HFF-Myc (cell line): ENCODE data around the gene CYP46A1.

Source experiments
- DNase-seq: peaks from one replicate; pipeline ENCODE4 v3.0.0-alpha.2; 2011; ENCODE audit warnings: low read depth; ENCODE audit errors: extremely low read depth
- H3K4me3 ChIP-seq: replicated peaks from 2 replicates; pipeline ENCODE4 v1.5.1; 2011; ENCODE audit warnings: low read depth, mild to moderate bottlenecking, control low read depth, low read length
- CTCF ChIP-seq: IDR thresholded peaks from 2 replicates; pipeline ENCODE4 v1.5.1; 2012; ENCODE audit warnings: mild to moderate bottlenecking, low read depth, low read length, control low read depth; ENCODE audit errors: missing control alignments

Gene CYP46A1

DNA sequence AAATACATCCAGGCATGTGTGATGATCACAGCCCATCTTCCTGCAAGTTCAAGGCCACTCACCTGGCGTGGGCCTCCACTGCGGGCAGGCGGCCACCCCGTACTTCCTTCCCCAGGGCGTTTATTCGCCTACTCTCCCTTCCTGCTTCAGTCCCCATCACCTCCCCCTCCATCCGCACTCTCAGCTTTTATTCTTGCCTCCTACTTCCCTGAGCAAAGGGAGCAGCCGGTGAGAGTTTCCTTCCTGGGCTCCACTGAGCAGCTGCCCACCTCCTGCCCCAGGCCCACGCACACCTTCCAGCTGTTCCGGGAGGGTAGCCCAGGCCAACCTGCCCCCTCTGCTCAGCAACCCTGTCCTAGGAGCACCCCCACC lies 4.1 kb downstream of the CYP46A1 start:
- DNase-seq = no peak

GRCh38 chr14:99688629-99689028 lies 4.5 kb downstream of the CYP46A1 start:
- H3K4me3 ChIP-seq = no peak overlapping the region
- no peak for TF ChIP-seq CTCF
- DNase-seq = no peak

More for the DNA sequence above, 4.1 kb downstream of the CYP46A1 start:
- no peak for TF ChIP-seq CTCF
- H3K4me3 ChIP-seq = no peak overlapping the region

GRCh38 chr14:99689266-99690236 lies 5.5 kb downstream of the CYP46A1 start:
- no peak for DNase-seq
- H3K4me3 ChIP-seq = no peak overlapping the region
- no peak for TF ChIP-seq CTCF

DNA sequence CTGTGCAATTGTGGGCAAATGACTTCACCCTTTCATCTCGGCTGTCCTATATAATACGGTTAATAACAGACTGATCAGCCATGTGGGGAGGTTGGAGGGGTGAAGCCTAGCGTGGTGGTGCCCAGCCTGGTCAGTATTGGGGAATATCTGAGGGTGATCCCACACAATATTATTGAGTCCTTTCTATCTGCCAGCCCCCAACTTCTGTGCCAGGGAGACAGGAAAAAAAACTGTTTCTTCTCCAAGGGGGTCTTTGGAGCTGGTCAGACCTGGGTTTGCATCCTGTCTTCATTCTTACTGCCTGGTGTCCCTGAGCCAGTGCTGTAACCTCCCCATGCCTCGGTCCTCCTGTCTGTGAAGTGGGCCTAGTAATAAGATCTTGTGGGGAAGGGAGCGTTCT lies 6.5 kb downstream of the CYP46A1 start:
- TF ChIP-seq CTCF = no peak
- DNase-seq = no peak
- H3K4me3 ChIP-seq = no peak overlapping the region

- no peak for TF ChIP-seq CTCF
- no peak for DNase-seq
- no peak overlapping the region for H3K4me3 ChIP-seq
Measured at GRCh38 chr14:99691111-99691885, 7.2 kb downstream of the CYP46A1 start.

GRCh38 chr14:99693918-99694317 lies 9.8 kb downstream of the CYP46A1 start:
- TF ChIP-seq CTCF = no peak
- no peak overlapping the region for H3K4me3 ChIP-seq
- DNase-seq = no peak
